ENCODE results near the gene ARVCF. TPM values are rescaled to one million over a fixed set of nuclear protein-coding genes. Genes with fewer than 3 reads are reported as not detected.
A peak's percentile ranks its signal among the peaks of the same experiment; 100 is the strongest.

Gene ARVCF
- total and polyA plus RNA-seq, 9 of the 15 experiments (the other 6 are each of a cell fraction or from before 2014, with no cell fraction given) = 0.03 to 97.4 (median 15.6) TPM

DNA sequence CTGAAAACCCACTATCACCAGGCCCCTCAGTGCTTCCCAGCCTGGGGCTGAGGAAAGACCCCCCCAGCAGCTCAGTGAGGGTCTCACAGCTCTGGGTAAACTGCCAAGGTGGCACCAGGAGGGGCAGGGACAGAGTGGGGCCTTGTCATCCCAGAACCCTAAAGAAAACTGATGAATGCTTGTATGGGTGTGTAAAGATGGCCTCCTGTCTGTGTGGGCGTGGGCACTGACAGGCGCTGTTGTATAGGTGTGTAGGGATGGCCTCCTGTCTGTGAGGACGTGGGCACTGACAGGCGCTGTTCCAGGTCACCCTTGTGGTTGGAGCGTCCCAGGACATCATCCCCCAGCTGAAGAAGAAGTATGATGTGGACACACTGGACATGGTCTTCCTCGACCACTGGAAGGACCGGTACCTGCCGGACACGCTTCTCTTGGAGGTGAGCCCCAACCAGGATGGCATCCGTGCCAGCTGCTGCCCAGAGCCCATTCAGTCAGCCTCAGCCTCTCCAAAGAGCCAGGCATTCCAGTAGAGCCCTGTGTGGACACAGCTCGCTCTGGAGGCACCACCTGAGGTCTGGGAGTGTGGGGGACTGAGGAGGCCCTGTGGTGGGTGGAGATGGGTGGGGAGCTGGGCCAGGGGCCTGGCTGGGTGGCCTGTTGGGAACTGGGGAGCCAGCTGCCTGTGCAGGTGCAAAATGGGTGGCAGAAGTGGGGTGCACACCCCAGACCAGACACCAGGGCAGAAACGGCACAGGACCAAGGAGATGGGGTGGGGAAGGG, 52.6 kb downstream of the ARVCF start (continued):
- TF ChIP-seq, protein P1, sequence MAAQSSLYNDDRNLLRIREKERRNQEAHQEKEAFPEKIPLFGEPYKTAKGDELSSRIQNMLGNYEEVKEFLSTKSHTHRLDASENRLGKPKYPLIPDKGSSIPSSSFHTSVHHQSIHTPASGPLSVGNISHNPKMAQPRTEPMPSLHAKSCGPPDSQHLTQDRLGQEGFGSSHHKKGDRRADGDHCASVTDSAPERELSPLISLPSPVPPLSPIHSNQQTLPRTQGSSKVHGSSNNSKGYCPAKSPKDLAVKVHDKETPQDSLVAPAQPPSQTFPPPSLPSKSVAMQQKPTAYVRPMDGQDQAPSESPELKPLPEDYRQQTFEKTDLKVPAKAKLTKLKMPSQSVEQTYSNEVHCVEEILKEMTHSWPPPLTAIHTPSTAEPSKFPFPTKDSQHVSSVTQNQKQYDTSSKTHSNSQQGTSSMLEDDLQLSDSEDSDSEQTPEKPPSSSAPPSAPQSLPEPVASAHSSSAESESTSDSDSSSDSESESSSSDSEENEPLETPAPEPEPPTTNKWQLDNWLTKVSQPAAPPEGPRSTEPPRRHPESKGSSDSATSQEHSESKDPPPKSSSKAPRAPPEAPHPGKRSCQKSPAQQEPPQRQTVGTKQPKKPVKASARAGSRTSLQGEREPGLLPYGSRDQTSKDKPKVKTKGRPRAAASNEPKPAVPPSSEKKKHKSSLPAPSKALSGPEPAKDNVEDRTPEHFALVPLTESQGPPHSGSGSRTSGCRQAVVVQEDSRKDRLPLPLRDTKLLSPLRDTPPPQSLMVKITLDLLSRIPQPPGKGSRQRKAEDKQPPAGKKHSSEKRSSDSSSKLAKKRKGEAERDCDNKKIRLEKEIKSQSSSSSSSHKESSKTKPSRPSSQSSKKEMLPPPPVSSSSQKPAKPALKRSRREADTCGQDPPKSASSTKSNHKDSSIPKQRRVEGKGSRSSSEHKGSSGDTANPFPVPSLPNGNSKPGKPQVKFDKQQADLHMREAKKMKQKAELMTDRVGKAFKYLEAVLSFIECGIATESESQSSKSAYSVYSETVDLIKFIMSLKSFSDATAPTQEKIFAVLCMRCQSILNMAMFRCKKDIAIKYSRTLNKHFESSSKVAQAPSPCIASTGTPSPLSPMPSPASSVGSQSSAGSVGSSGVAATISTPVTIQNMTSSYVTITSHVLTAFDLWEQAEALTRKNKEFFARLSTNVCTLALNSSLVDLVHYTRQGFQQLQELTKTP (IDR thresholded peaks at IDR 0.05; ENCODE audit: low read depth in 1 of 2, partially characterized antibody in 2 of 2) = no peak
- TF ChIP-seq, protein P2, sequence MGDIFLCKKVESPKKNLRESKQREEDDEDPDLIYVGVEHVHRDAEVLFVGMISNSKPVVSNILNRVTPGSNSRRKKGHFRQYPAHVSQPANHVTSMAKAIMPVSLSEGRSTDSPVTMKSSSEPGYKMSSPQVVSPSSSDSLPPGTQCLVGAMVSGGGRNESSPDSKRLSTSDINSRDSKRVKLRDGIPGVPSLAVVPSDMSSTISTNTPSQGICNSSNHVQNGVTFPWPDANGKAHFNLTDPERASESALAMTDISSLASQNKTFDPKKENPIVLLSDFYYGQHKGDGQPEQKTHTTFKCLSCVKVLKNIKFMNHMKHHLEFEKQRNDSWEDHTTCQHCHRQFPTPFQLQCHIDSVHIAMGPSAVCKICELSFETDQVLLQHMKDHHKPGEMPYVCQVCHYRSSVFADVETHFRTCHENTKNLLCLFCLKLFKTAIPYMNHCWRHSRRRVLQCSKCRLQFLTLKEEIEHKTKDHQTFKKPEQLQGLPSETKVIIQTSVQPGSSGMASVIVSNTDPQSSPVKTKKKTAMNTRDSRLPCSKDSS (IDR thresholded peaks at IDR 0.05; ENCODE audit: low read depth, partially characterized antibody) = no peak
- no peak for TF ChIP-seq SMAD4 (CRISPR knock-in tag; conservative IDR thresholded peaks at IDR 0.05)
- peak; percentile 2 for TF ChIP-seq ZNF146 (CRISPR knock-in tag; IDR thresholded peaks at IDR 0.05; ENCODE audit: unreplicated experiment)
- peak; percentile 20 for TF ChIP-seq POLR2B (IDR thresholded peaks at IDR 0.05; ENCODE audit: low read depth, partially characterized antibody)
- TF ChIP-seq ZNF778 (CRISPR knock-in tag; IDR thresholded peaks at IDR 0.05) = no peak
- no peak for TF ChIP-seq EWSR1 (IDR thresholded peaks at IDR 0.05; ENCODE audit: borderline replicate concordance, low read depth, partially characterized antibody)
- TF ChIP-seq NFYB (IDR thresholded peaks at IDR 0.05; ENCODE audit: extremely low read depth, insufficient read length) = no peak
- 0 out of 2 replicates have a peak, but pooled peaks have one; percentile 35 for TF ChIP-seq POLR2AphosphoS2 (IDR thresholded peaks at IDR 0.05; ENCODE audit: low read length)
- TF ChIP-seq, protein P3, sequence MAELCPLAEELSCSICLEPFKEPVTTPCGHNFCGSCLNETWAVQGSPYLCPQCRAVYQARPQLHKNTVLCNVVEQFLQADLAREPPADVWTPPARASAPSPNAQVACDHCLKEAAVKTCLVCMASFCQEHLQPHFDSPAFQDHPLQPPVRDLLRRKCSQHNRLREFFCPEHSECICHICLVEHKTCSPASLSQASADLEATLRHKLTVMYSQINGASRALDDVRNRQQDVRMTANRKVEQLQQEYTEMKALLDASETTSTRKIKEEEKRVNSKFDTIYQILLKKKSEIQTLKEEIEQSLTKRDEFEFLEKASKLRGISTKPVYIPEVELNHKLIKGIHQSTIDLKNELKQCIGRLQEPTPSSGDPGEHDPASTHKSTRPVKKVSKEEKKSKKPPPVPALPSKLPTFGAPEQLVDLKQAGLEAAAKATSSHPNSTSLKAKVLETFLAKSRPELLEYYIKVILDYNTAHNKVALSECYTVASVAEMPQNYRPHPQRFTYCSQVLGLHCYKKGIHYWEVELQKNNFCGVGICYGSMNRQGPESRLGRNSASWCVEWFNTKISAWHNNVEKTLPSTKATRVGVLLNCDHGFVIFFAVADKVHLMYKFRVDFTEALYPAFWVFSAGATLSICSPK (IDR thresholded peaks at IDR 0.05; ENCODE audit: borderline replicate concordance) = no peak
- TF ChIP-seq, protein P4, sequence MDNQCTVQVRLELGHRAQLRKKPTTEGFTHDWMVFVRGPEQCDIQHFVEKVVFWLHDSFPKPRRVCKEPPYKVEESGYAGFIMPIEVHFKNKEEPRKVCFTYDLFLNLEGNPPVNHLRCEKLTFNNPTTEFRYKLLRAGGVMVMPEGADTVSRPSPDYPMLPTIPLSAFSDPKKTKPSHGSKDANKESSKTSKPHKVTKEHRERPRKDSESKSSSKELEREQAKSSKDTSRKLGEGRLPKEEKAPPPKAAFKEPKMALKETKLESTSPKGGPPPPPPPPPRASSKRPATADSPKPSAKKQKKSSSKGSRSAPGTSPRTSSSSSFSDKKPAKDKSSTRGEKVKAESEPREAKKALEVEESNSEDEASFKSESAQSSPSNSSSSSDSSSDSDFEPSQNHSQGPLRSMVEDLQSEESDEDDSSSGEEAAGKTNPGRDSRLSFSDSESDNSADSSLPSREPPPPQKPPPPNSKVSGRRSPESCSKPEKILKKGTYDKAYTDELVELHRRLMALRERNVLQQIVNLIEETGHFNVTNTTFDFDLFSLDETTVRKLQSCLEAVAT (IDR thresholded peaks at IDR 0.05) = no peak
- TF ChIP-seq, protein P5, sequence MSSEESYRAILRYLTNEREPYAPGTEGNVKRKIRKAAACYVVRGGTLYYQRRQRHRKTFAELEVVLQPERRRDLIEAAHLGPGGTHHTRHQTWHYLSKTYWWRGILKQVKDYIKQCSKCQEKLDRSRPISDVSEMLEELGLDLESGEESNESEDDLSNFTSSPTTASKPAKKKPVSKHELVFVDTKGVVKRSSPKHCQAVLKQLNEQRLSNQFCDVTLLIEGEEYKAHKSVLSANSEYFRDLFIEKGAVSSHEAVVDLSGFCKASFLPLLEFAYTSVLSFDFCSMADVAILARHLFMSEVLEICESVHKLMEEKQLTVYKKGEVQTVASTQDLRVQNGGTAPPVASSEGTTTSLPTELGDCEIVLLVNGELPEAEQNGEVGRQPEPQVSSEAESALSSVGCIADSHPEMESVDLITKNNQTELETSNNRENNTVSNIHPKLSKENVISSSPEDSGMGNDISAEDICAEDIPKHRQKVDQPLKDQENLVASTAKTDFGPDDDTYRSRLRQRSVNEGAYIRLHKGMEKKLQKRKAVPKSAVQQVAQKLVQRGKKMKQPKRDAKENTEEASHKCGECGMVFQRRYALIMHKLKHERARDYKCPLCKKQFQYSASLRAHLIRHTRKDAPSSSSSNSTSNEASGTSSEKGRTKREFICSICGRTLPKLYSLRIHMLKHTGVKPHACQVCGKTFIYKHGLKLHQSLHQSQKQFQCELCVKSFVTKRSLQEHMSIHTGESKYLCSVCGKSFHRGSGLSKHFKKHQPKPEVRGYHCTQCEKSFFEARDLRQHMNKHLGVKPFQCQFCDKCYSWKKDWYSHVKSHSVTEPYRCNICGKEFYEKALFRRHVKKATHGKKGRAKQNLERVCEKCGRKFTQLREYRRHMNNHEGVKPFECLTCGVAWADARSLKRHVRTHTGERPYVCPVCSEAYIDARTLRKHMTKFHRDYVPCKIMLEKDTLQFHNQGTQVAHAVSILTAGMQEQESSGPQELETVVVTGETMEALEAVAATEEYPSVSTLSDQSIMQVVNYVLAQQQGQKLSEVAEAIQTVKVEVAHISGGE (CRISPR knock-in tag; IDR thresholded peaks at IDR 0.05) = no peak

Measured in K562 (cell line).